GM19452 (cell line): ENCODE data around the gene LMF2.
"Not testable (repeated sequence)": the region's sequence is repeated elsewhere in the genome, so short reads cannot be mapped to it uniquely, and the experiment has no call there.

Source experiments
- ATAC-seq: cut with Tn5 transposase; IDR thresholded peaks from one replicate; pipeline ENCODE4 v1.9.1; 2021; ENCODE audit not compliant: unreplicated experiment

The LMF2 gene

GRCh38 chr22:50507421-50507990, at the start of gene LMF2:
TSS of gene LMF2 (minus strand) at chr22:50507702. CDS start at chr22:50507675, 27 bp downstream.
- peak; percentile 59 for ATAC-seq

GRCh38 chr22:50556703-50557102, 49.2 kb upstream of the LMF2 start:
- ATAC-seq = no peak

- ATAC-seq = no peak
These were observed 45.8 kb upstream of the LMF2 start for GRCh38 chr22:50553310-50553709.

- ATAC-seq = no peak
These were observed 43.8 kb upstream of the LMF2 start for GRCh38 chr22:50551160-50551752.

- no peak for ATAC-seq
These were observed 42.9 kb upstream of the LMF2 start for GRCh38 chr22:50550395-50550794.

- no peak for ATAC-seq
These were observed 41.7 kb upstream of the LMF2 start for GRCh38 chr22:50548921-50549790.

GRCh38 chr22:50548040-50548920, 40.8 kb upstream of the LMF2 start:
- no peak for ATAC-seq

- ATAC-seq = no peak
These were observed 39.9 kb upstream of the LMF2 start for GRCh38 chr22:50547263-50547985.

GRCh38 chr22:50546326-50547262, 39.1 kb upstream of the LMF2 start:
- no peak for ATAC-seq

- ATAC-seq = no peak
These were observed 38.2 kb upstream of the LMF2 start, which contains the start of gene KLHDC7B for GRCh38 chr22:50545522-50546325. TSS of gene KLHDC7B (plus strand) at chr22:50545899. CDS start at chr22:50546244, 345 bp downstream.

- ATAC-seq = no peak
These were observed 37.3 kb upstream of the LMF2 start for GRCh38 chr22:50544746-50545253.

- no peak for ATAC-seq
These were observed 36.7 kb upstream of the LMF2 start for GRCh38 chr22:50544078-50544745.

GRCh38 chr22:50542416-50542927, 35.0 kb upstream of the LMF2 start:
- peak; percentile 36 for ATAC-seq

GRCh38 chr22:50541667-50542026, 34.1 kb upstream of the LMF2 start:
- not testable (repeated sequence) for ATAC-seq

GRCh38 chr22:50540381-50540780, 32.9 kb upstream of the LMF2 start:
- no peak for ATAC-seq

GRCh38 chr22:50537765-50538164, 30.3 kb upstream of the LMF2 start:
- no peak for ATAC-seq

GRCh38 chr22:50536226-50536625, 28.7 kb upstream of the LMF2 start:
- no peak for ATAC-seq
